H9 (cell line): ENCODE measurements around the gene RNF41. TPM values are rescaled to one million over a fixed set of nuclear protein-coding genes. Genes with fewer than 3 reads are reported as not detected.

Experiments
- DNase-seq: peaks from one replicate; pipeline ENCODE4 v3.0.0-alpha.2; 2017
- H2AFZ ChIP-seq: one replicate; pipeline ENCODE4 v1.6.1; 2013; ENCODE audit warnings: mild to moderate bottlenecking, low read length, control low read depth, moderate library complexity
- H2AK5ac ChIP-seq: 2 replicates; pipeline ENCODE4 v1.6.1; 2013; ENCODE audit warnings: low read length, control low read depth, mixed read lengths; ENCODE audit not compliant: insufficient read length
- H2BK120ac ChIP-seq: one replicate; pipeline ENCODE4 v1.6.1; 2013; ENCODE audit warnings: low read depth, mild to moderate bottlenecking, low read length, control low read depth, inconsistent platforms; ENCODE audit not compliant: poor library complexity, severe bottlenecking
- H2BK12ac ChIP-seq: 2 replicates; pipeline ENCODE4 v1.6.1; 2013; ENCODE audit warnings: low read length, control low read depth, mixed read lengths, low read depth; ENCODE audit not compliant: insufficient read length
- H2BK15ac ChIP-seq: 2 replicates; pipeline ENCODE4 v1.6.1; 2013; ENCODE audit warnings: low read depth, low read length, control low read depth
- H2BK20ac ChIP-seq: one replicate; pipeline ENCODE4 v1.6.1; 2013; ENCODE audit warnings: low read depth, mild to moderate bottlenecking, low read length, control low read depth, inconsistent platforms; ENCODE audit not compliant: poor library complexity, severe bottlenecking
- H2BK5ac ChIP-seq: 2 replicates; pipeline ENCODE4 v1.6.1; 2013; ENCODE audit warnings: low read length, control low read depth, mixed read lengths; ENCODE audit not compliant: insufficient read length
- H3K14ac ChIP-seq: 2 replicates; pipeline ENCODE4 v1.6.1; 2013; ENCODE audit warnings: low read length, control low read depth; ENCODE audit not compliant: insufficient read depth
- H3K18ac ChIP-seq: 2 replicates; pipeline ENCODE4 v1.6.1; 2013; ENCODE audit warnings: low read depth, mild to moderate bottlenecking, mixed read lengths, low read length, control low read depth; ENCODE audit not compliant: insufficient read length
- H3K23ac ChIP-seq: 2 replicates; pipeline ENCODE4 v1.6.1; 2013; ENCODE audit warnings: low read length, control low read depth, mixed read lengths, low read depth; ENCODE audit not compliant: insufficient read length
- H3K23me2 ChIP-seq: 2 replicates; pipeline ENCODE4 v1.6.1; 2013; ENCODE audit warnings: low read depth, mild to moderate bottlenecking, mixed read lengths, low read length, control low read depth; ENCODE audit not compliant: insufficient read length, poor library complexity, severe bottlenecking
- H3K27ac ChIP-seq: 2 replicates; pipeline ENCODE4 v1.5.1; 2013; ENCODE audit warnings: low read length, control low read depth, mixed read lengths, low read depth; ENCODE audit not compliant: insufficient read length
- H3K27me3 ChIP-seq: 2 replicates; pipeline ENCODE4 v1.6.1; 2013; ENCODE audit warnings: low read length, control low read depth, inconsistent platforms; ENCODE audit not compliant: insufficient read depth
- H3K4ac ChIP-seq: 2 replicates; pipeline ENCODE4 v1.6.1; 2013; ENCODE audit warnings: low read depth, mild to moderate bottlenecking, control low read depth, inconsistent platforms, low read length, moderate library complexity
- H3K4me1 ChIP-seq: 2 replicates; pipeline ENCODE4 v1.6.1; 2013; ENCODE audit warnings: low read length, control low read depth, inconsistent platforms; ENCODE audit not compliant: insufficient read depth
- H3K4me2 ChIP-seq: 2 replicates; pipeline ENCODE4 v1.6.1; 2013; ENCODE audit warnings: low read length, control low read depth, mixed read lengths; ENCODE audit not compliant: insufficient read length, insufficient read depth
- H3K56ac ChIP-seq: 2 replicates; pipeline ENCODE4 v1.6.1; 2013; ENCODE audit warnings: low read depth, mild to moderate bottlenecking, mixed read lengths, low read length, control low read depth; ENCODE audit not compliant: insufficient read length
- H3K79me1 ChIP-seq: 2 replicates; pipeline ENCODE4 v1.6.1; 2013; ENCODE audit warnings: low read depth, mild to moderate bottlenecking, moderate library complexity, low read length, control low read depth, inconsistent platforms; ENCODE audit not compliant: insufficient read depth, poor library complexity, severe bottlenecking
- H3K79me2 ChIP-seq: 2 replicates; pipeline ENCODE4 v1.6.1; 2013; ENCODE audit warnings: low read length, control low read depth, inconsistent platforms; ENCODE audit not compliant: insufficient read depth
- H3K9ac ChIP-seq: 2 replicates; pipeline ENCODE4 v1.6.1; 2013; ENCODE audit warnings: low read length, control low read depth, mixed read lengths; ENCODE audit not compliant: insufficient read length; ENCODE audit errors: extremely low read depth
- H3K9me3 ChIP-seq: one replicate; pipeline ENCODE4 v1.6.1; 2013; ENCODE audit warnings: low read depth, low read length, inconsistent platforms; ENCODE audit not compliant: control insufficient read depth
- H3T11ph ChIP-seq: one replicate; pipeline ENCODE4 v1.6.1; 2013; ENCODE audit warnings: mild to moderate bottlenecking, low read length, control low read depth, inconsistent platforms
- H4K20me1 ChIP-seq: one replicate; pipeline ENCODE4 v1.6.1; 2013; ENCODE audit not compliant: control insufficient read depth, insufficient read length, insufficient read depth
- H4K5ac ChIP-seq: 2 replicates; pipeline ENCODE4 v1.6.1; 2013; ENCODE audit warnings: low read depth, mild to moderate bottlenecking, mixed read lengths, low read length, control low read depth; ENCODE audit not compliant: insufficient read length
- H4K8ac ChIP-seq: replicated peaks from 2 replicates; pipeline ENCODE4 v1.6.1; 2013; ENCODE audit warnings: low read length, control low read depth, mixed read lengths, low read depth; ENCODE audit not compliant: insufficient read length
- H4K91ac ChIP-seq: 2 replicates; pipeline ENCODE4 v1.6.1; 2013; ENCODE audit warnings: low read depth, mild to moderate bottlenecking, moderate library complexity, mixed read lengths, low read length, control low read depth; ENCODE audit not compliant: insufficient read length
- H3K27ac Mint-ChIP-seq, 3 experiments: 2 replicates in 2 of 3; 3 replicates in 1 of 3; pipeline ENCODE4 v1.8.0; 2020 to 2021; ENCODE audit warnings: mixed read lengths in 3 of 3, mild to moderate bottlenecking in 1 of 3, moderate library complexity in 1 of 3
- H3K27me3 Mint-ChIP-seq: 2 replicates; pipeline ENCODE4 v1.8.0; 2021; ENCODE audit warnings: low read depth, mild to moderate bottlenecking, moderate library complexity, mixed read lengths
- H3K36me3 Mint-ChIP-seq, 3 experiments: 2 replicates in 2 of 3; 3 replicates in 1 of 3; pipeline ENCODE4 v1.8.0; 2020 to 2021; ENCODE audit warnings: low read depth in 3 of 3, mixed read lengths in 3 of 3; ENCODE audit not compliant: insufficient read depth in 1 of 3
- H3K4me1 Mint-ChIP-seq, 2 experiments: 2 replicates each; pipeline ENCODE4 v1.8.0; 2020; ENCODE audit warnings: mixed read lengths in 2 of 2
- H3K4me3 Mint-ChIP-seq, 2 experiments: 2 replicates in 1 of 2; 3 replicates in 1 of 2; pipeline ENCODE4 v1.8.0; 2020 to 2021; ENCODE audit warnings: mild to moderate bottlenecking in 2 of 2, mixed read lengths in 2 of 2, moderate library complexity in 1 of 2
- H3K9me3 Mint-ChIP-seq, 2 experiments: 2 replicates in 1 of 2; 3 replicates in 1 of 2; pipeline ENCODE4 v1.8.0; 2020; ENCODE audit warnings: mild to moderate bottlenecking in 2 of 2, mixed read lengths in 2 of 2, moderate library complexity in 1 of 2
- WGBS: extraction: QIAGEN DNeasy Blood & Tissue Kit; methylation state at CpG from one replicate; pipeline ENCODE4 v1.1.7; 2013; ENCODE audit warnings: missing lambda C conversion rate, low lambda C conversion rate, mixed read lengths; ENCODE audit not compliant: insufficient read length; ENCODE audit errors: extremely low coverage; 5-methylcytosine and 5-hydroxymethylcytosine counted together
- total RNA-seq: library from RNA; stranded (reverse); gene quantifications from 2 replicates; pipeline ENCODE4 v1.2.1, GENCODE V29; 2021
- TF ChIP-seq, protein P1 (sequence below): fragments of 200-600 bp; sonication (generic); conservative IDR thresholded peaks from 3 replicates; pipeline ENCODE4 v1.8.0; 2021; ENCODE audit warnings: antibody characterized with exemption, mild to moderate bottlenecking

RNF41 gene
- total RNA-seq, 1 experiment from 2014 or later: 60.8 TPM

DNA sequence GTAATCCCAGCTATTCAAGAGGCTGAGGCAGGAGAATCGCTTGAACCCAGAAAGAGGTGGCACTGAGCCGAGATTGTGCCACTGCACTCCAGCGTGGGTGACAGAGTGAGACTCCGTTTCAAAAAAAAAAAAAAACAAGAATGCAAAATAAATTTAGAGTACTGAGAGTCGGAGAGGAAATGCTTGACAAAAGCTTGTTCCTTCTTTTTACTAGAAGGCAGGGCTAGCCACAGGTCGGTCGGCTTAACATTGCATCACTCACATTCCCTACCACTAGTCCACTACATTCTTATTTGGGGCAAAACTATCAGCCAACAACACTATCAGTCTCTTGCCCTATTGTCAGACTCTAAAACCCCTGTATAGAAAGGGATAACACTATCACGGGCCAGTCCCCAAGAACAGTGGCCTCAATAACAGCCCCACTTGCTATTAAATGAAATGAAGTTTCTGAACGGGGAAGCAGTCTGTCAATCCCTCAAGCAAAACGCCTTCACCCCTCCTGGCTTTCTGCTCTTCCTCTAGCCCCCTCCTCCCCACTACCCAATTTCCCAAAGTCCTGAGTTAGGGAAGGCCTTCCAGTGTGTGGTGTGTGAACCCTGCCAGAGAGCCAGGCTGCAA, 1.0 kb downstream of the RNF41 start:
- Mint-ChIP-seq H3K27ac (peak overlapping the region; percentile 98), H3K4me1 (peaks cover 32 to 39% of the 10 kb centered on the region in 2 experiments), H3K36me3 (peaks cover 15 to 25% (median 19%) of the 10 kb centered on the region in 3 experiments), H3K9me3 (no peaks in the 10 kb centered on the region; a peak in 1 of 5 replicates), H3K27me3 (no peaks in the 10 kb centered on the region; the same call in 1 of the 2 replicates), H3K4me3 (peak overlapping the region; percentile 98 to 99)
- H3K4me2 ChIP-seq: peak overlapping the region; percentile 69
- H2BK120ac ChIP-seq: no peak overlapping the region
- H2BK15ac ChIP-seq: no peak overlapping the region
- no peak overlapping the region for H2BK5ac ChIP-seq
- H3K9ac ChIP-seq: peak overlapping the region; percentile 67
- no peaks in the 10 kb centered on the region for H3K9me3 ChIP-seq
- no peaks in the 10 kb centered on the region; the same call in 1 of the 2 replicates for H3K79me2 ChIP-seq
- H2AFZ ChIP-seq: no peak overlapping the region
- H2BK20ac ChIP-seq: no peak overlapping the region
- no peak for DNase-seq
- no peak overlapping the region for H2AK5ac ChIP-seq
- H3K23me2 ChIP-seq: peaks cover 26% of the 10 kb centered on the region
- H4K8ac ChIP-seq: no peak overlapping the region
- H2BK12ac ChIP-seq: no peak overlapping the region
- H3K14ac ChIP-seq: no peak overlapping the region
- H3K4me1 ChIP-seq: peaks cover 2% of the 10 kb centered on the region; the same call in 1 of the 2 replicates
- H3K27me3 ChIP-seq: no peaks in the 10 kb centered on the region
- no peak overlapping the region for H3K27ac ChIP-seq
- H4K20me1 ChIP-seq: no peaks in the 10 kb centered on the region
- no peak overlapping the region for H4K91ac ChIP-seq
- H3K4ac ChIP-seq: no peak overlapping the region
- H3T11ph ChIP-seq: no peak overlapping the region
- TF ChIP-seq, protein P1, sequence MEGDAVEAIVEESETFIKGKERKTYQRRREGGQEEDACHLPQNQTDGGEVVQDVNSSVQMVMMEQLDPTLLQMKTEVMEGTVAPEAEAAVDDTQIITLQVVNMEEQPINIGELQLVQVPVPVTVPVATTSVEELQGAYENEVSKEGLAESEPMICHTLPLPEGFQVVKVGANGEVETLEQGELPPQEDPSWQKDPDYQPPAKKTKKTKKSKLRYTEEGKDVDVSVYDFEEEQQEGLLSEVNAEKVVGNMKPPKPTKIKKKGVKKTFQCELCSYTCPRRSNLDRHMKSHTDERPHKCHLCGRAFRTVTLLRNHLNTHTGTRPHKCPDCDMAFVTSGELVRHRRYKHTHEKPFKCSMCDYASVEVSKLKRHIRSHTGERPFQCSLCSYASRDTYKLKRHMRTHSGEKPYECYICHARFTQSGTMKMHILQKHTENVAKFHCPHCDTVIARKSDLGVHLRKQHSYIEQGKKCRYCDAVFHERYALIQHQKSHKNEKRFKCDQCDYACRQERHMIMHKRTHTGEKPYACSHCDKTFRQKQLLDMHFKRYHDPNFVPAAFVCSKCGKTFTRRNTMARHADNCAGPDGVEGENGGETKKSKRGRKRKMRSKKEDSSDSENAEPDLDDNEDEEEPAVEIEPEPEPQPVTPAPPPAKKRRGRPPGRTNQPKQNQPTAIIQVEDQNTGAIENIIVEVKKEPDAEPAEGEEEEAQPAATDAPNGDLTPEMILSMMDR: no peak
- no peak overlapping the region for H4K5ac ChIP-seq
- no CpG with 5 or more reads among the region's 10 CpGs for WGBS
- H3K56ac ChIP-seq: no peak overlapping the region
- no peak overlapping the region for H3K18ac ChIP-seq
- H3K23ac ChIP-seq: no peak overlapping the region
- no peaks in the 10 kb centered on the region for H3K79me1 ChIP-seq
